ENCODE measurements around the gene DNAAF9.

- TF ChIP-seq CTCF (conservative IDR thresholded peaks at IDR 0.05; ENCODE audit: low read depth, low read length) = no peak
- no peak for TF ChIP-seq EZH2 (IDR thresholded peaks at IDR 0.05; ENCODE audit: low read length, unreplicated experiment)
- TF ChIP-seq EZH2phosphoT487 (IDR thresholded peaks at IDR 0.05; ENCODE audit: borderline replicate concordance, low read length) = no peak
These were observed 25.4 kb upstream of the DNAAF9 start for GRCh38 chr20:3432844-3433243.

Data from PC-3 (cell line).